WTC11 (cell line): ENCODE data around the gene TMEM184A. TPM values are rescaled to one million over a fixed set of nuclear protein-coding genes. Genes with fewer than 3 reads are reported as not detected.

Experiments used
- ATAC-seq: fragments of 200-7000 bp; cut with Tn5 transposase; 2 replicates; pipeline ENCODE4 v1.10.0; 2021; ENCODE audit warnings: mild to moderate bottlenecking, moderate library complexity
- CTCF ChIA-PET: fragments of 300-600 bp; sonication (Branson Sonifier 250); formaldehyde crosslinking; loops from one replicate; lab custom pipeline; 2021; ENCODE audit warnings: antibody characterized with exemption; lab: Charles Lee
- POLR2A ChIA-PET: fragments of 350-600 bp; sonication (Branson Sonifier 250); formaldehyde crosslinking; loops from one replicate; lab custom pipeline; 2021; ENCODE audit warnings: antibody characterized with exemption; lab: Charles Lee
- DNase-seq: peaks from one replicate; pipeline ENCODE4 v3.0.0; 2021; ENCODE audit warnings: low spot score
- H3K27ac Mint-ChIP-seq: 2 replicates; pipeline ENCODE4 v1.8.0; 2021; ENCODE audit warnings: mixed read lengths
- H3K27me3 Mint-ChIP-seq: 2 replicates; pipeline ENCODE4 v1.8.0; 2021; ENCODE audit warnings: low read depth, mild to moderate bottlenecking, moderate library complexity, mixed read lengths
- H3K36me3 Mint-ChIP-seq: 2 replicates; pipeline ENCODE4 v1.8.0; 2021; ENCODE audit warnings: mixed read lengths
- H3K4me1 Mint-ChIP-seq: 2 replicates; pipeline ENCODE4 v1.8.0; 2022; ENCODE audit warnings: mixed read lengths
- H3K4me3 Mint-ChIP-seq: 2 replicates; pipeline ENCODE4 v1.8.0; 2021; ENCODE audit warnings: mild to moderate bottlenecking, moderate library complexity, mixed read lengths
- H3K9me3 Mint-ChIP-seq: 2 replicates; pipeline ENCODE4 v1.8.0; 2021; ENCODE audit warnings: mixed read lengths
- ATF6 ChIP-seq: sonication (generic); formaldehyde crosslinking; IDR thresholded peaks from 2 replicates; pipeline ENCODE4 v1.8.1; 2023; ENCODE audit warnings: mild to moderate bottlenecking, missing genetic modification reagents
- E2F1 ChIP-seq: sonication (generic); formaldehyde crosslinking; IDR thresholded peaks from 2 replicates; pipeline ENCODE4 v1.8.0; 2022; ENCODE audit warnings: mild to moderate bottlenecking, missing genetic modification reagents
- E2F5 ChIP-seq: sonication (generic); formaldehyde crosslinking; IDR thresholded peaks from 2 replicates; pipeline ENCODE4 v1.8.1; 2022; ENCODE audit warnings: mild to moderate bottlenecking, moderate library complexity, missing genetic modification reagents
- EMX1 ChIP-seq: fragments of 250-450 bp; sonication (Bioruptor Pico); IDR thresholded peaks from 2 replicates; pipeline ENCODE4 v1.8.0; 2021; ENCODE audit warnings: mild to moderate bottlenecking
- FOXP4 ChIP-seq: sonication (generic); formaldehyde crosslinking; IDR thresholded peaks from 2 replicates; pipeline ENCODE4 v1.8.0; 2022; ENCODE audit warnings: mild to moderate bottlenecking, missing genetic modification reagents
- JAZF1 ChIP-seq: fragments of 250-450 bp; sonication (Bioruptor Pico); IDR thresholded peaks from 2 replicates; pipeline ENCODE4 v1.9.0; 2021; ENCODE audit warnings: moderate library complexity, mild to moderate bottlenecking, inconsistent platforms
- MAX ChIP-seq: sonication (generic); formaldehyde crosslinking; IDR thresholded peaks from 2 replicates; pipeline ENCODE4 v1.8.0; 2022; ENCODE audit warnings: mild to moderate bottlenecking, missing genetic modification reagents
- MLX ChIP-seq: sonication (generic); formaldehyde crosslinking; IDR thresholded peaks from 2 replicates; pipeline ENCODE4 v1.8.1; 2023; ENCODE audit warnings: mild to moderate bottlenecking, missing genetic modification reagents, moderate library complexity
- NFYB ChIP-seq: sonication (generic); formaldehyde crosslinking; conservative IDR thresholded peaks from 2 replicates; pipeline ENCODE4 v1.8.0; 2022; ENCODE audit warnings: low read depth, missing genetic modification reagents
- NR3C1 ChIP-seq: sonication (generic); formaldehyde crosslinking; conservative IDR thresholded peaks from 2 replicates; pipeline ENCODE4 v1.8.1; 2023; ENCODE audit warnings: low read depth, mild to moderate bottlenecking, missing genetic modification reagents
- OVOL2 ChIP-seq: fragments of 250-450 bp; sonication (Bioruptor Pico); IDR thresholded peaks from 2 replicates; pipeline ENCODE4 v1.9.0; 2021; ENCODE audit warnings: mild to moderate bottlenecking, borderline replicate concordance
- PRRX2 ChIP-seq: fragments of 250-450 bp; sonication (Bioruptor Pico); IDR thresholded peaks from 2 replicates; pipeline ENCODE4 v1.8.0; 2021; ENCODE audit warnings: mild to moderate bottlenecking
- RORB ChIP-seq: fragments of 250-450 bp; sonication (Bioruptor Pico); IDR thresholded peaks from 2 replicates; pipeline ENCODE4 v1.9.0; 2021; ENCODE audit warnings: mild to moderate bottlenecking
- SMAD3 ChIP-seq: sonication (generic); formaldehyde crosslinking; IDR thresholded peaks from 2 replicates; pipeline ENCODE4 v1.8.0; 2022; ENCODE audit warnings: missing genetic modification reagents, mild to moderate bottlenecking, borderline replicate concordance
- TEAD4 ChIP-seq: sonication (generic); formaldehyde crosslinking; IDR thresholded peaks from 2 replicates; pipeline ENCODE4 v1.8.0; 2022; ENCODE audit warnings: mild to moderate bottlenecking, missing genetic modification reagents
- TP53 ChIP-seq: sonication (generic); formaldehyde crosslinking; IDR thresholded peaks from 2 replicates; pipeline ENCODE4 v1.8.1; 2023; ENCODE audit warnings: mild to moderate bottlenecking, missing genetic modification reagents
- ZMAT4 ChIP-seq: fragments of 250-450 bp; sonication (Bioruptor Pico); IDR thresholded peaks from 2 replicates; pipeline ENCODE4 v1.9.0; 2021; ENCODE audit warnings: mild to moderate bottlenecking
- ZNF317 ChIP-seq: sonication (generic); formaldehyde crosslinking; IDR thresholded peaks from 2 replicates; pipeline ENCODE4 v1.8.1; 2023; ENCODE audit warnings: low read depth, mild to moderate bottlenecking, moderate library complexity, missing genetic modification reagents, borderline replicate concordance
- ZNF425 ChIP-seq: fragments of 250-450 bp; sonication (Bioruptor Pico); conservative IDR thresholded peaks from 2 replicates; pipeline ENCODE4 v1.9.0; 2021; ENCODE audit warnings: mild to moderate bottlenecking
- ZSCAN18 ChIP-seq: fragments of 250-450 bp; sonication (Bioruptor Pico); IDR thresholded peaks from 2 replicates; pipeline ENCODE4 v2.1.2; 2022; ENCODE audit warnings: mild to moderate bottlenecking, moderate library complexity
- total RNA-seq: library from RNA; stranded (reverse); gene quantifications from 3 replicates; pipeline ENCODE4 v1.2.3, GENCODE V29; 2021

Gene TMEM184A
- total RNA-seq, 1 experiment from 2014 or later: 1.4 TPM

- Mint-ChIP-seq H3K9me3 (no peaks in the 10 kb centered on the region), H3K27ac (no peak overlapping the region), H3K4me3 (no peak overlapping the region), H3K4me1 (peaks cover 3% of the 10 kb centered on the region), H3K27me3 (peaks cover 2% of the 10 kb centered on the region; the same call in 1 of the 2 replicates), H3K36me3 (no peaks in the 10 kb centered on the region)
- TF ChIP-seq ZNF425 (CRISPR knock-in tag) (no peak), E2F1 (CRISPR knock-in tag) (no peak), TEAD4 (no peak), ZMAT4 (CRISPR knock-in tag) (no peak), FOXP4 (CRISPR knock-in tag) (no peak), RORB (CRISPR knock-in tag) (no peak), OVOL2 (CRISPR knock-in tag) (no peak)
- ChIA-PET CTCF (interaction anchor here (0.6 kb wide), 1 partner anchor 802 kb away, joined by 4 read pairs; no protein-coding TSS in a partner anchor), POLR2A (no interaction called here)
- DNase-seq (no peak), ATAC-seq (no peak)
Measured at GRCh38 chr7:1595636-1596035, 39.6 kb upstream of the TMEM184A start.

GRCh38 chr7:1595027-1595426 lies 39.0 kb upstream of the TMEM184A start:
- no peak for DNase-seq
- Mint-ChIP-seq H3K4me3 (no peak overlapping the region), H3K27ac (no peak overlapping the region), H3K27me3 (peaks cover 2% of the 10 kb centered on the region; the same call in 1 of the 2 replicates), H3K9me3 (no peaks in the 10 kb centered on the region), H3K4me1 (peaks cover 3% of the 10 kb centered on the region), H3K36me3 (no peaks in the 10 kb centered on the region)
- ChIA-PET CTCF (no interaction called here), POLR2A (no interaction called here)
- no peak for ATAC-seq
- TF ChIP-seq E2F5 (CRISPR knock-in tag): no peak
- no peak for TF ChIP-seq ZMAT4 (CRISPR knock-in tag)
- no peak for TF ChIP-seq ATF6 (CRISPR knock-in tag)
- no peak for TF ChIP-seq ZNF317 (CRISPR knock-in tag)
- TF ChIP-seq NR3C1 (CRISPR knock-in tag): no peak
- no peak for TF ChIP-seq SMAD3 (CRISPR knock-in tag)
- TF ChIP-seq MAX: no peak
- TF ChIP-seq E2F1 (CRISPR knock-in tag): no peak
- no peak for TF ChIP-seq PRRX2 (CRISPR knock-in tag)
- TF ChIP-seq EMX1 (CRISPR knock-in tag): no peak
- TF ChIP-seq MLX: no peak
- TF ChIP-seq ZSCAN18 (CRISPR knock-in tag): no peak
- TF ChIP-seq NFYB (CRISPR knock-in tag): no peak
- TF ChIP-seq JAZF1 (CRISPR knock-in tag): no peak
- no peak for TF ChIP-seq TP53 (CRISPR knock-in tag)
